Measurements from ENCODE around the gene C1GALT1.

DNA sequence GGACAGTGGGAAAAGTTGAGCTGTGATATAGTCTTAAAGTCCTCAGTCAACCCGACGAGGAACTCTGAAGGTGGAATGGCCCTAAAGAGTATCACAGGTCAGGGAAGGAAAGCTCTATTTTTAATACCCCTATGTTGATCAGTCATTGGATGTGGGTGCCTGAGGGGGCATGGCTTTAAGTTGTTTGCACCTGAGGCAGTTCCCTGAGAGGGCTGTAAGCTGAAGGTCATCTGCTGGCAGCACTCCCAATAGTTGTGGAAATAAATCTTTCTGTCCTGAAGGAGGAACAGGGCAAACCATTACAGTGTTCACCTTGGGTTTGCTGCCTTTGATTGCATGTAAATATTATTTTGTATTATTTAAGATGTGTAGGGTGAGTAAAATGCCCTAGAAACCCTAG lies 17.8 kb upstream of the C1GALT1 start:
- TF ChIP-seq EP300 (IDR thresholded peaks at IDR 0.05) (no peak), POLR2A (IDR thresholded peaks at IDR 0.05) (no peak)
- TF ChIP-seq, protein P1, sequence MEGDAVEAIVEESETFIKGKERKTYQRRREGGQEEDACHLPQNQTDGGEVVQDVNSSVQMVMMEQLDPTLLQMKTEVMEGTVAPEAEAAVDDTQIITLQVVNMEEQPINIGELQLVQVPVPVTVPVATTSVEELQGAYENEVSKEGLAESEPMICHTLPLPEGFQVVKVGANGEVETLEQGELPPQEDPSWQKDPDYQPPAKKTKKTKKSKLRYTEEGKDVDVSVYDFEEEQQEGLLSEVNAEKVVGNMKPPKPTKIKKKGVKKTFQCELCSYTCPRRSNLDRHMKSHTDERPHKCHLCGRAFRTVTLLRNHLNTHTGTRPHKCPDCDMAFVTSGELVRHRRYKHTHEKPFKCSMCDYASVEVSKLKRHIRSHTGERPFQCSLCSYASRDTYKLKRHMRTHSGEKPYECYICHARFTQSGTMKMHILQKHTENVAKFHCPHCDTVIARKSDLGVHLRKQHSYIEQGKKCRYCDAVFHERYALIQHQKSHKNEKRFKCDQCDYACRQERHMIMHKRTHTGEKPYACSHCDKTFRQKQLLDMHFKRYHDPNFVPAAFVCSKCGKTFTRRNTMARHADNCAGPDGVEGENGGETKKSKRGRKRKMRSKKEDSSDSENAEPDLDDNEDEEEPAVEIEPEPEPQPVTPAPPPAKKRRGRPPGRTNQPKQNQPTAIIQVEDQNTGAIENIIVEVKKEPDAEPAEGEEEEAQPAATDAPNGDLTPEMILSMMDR (IDR thresholded peaks at IDR 0.05): no peak

Data from tibial nerve (tissue), 4 donors.